Neural cell (in vitro differentiated cells): Measurements from ENCODE around the gene LRRC71.

Experiments
- EZH2 ChIP-seq: fragments of 200-600, 300-800 bp; shearing (Covaris generic), sonication (generic); IDR thresholded peaks from 2 replicates; pipeline ENCODE4 v1.6.1; 2014; ENCODE audit warnings: antibody characterized with exemption, low read length, borderline replicate concordance, mild to moderate bottlenecking; ENCODE audit not compliant: insufficient read depth, poor library complexity, severe bottlenecking
- POLR2AphosphoS5 ChIP-seq: IDR thresholded peaks from 2 replicates; pipeline ENCODE4 v1.6.1; 2012
- TF ChIP-seq, protein P1 (sequence below): fragments of 450-650 bp; IDR thresholded peaks from 2 replicates; pipeline ENCODE4 v1.5.1; 2014; ENCODE audit warnings: antibody characterized with exemption, mild to moderate bottlenecking, moderate library complexity; ENCODE audit not compliant: poor library complexity, severe bottlenecking

DNA sequence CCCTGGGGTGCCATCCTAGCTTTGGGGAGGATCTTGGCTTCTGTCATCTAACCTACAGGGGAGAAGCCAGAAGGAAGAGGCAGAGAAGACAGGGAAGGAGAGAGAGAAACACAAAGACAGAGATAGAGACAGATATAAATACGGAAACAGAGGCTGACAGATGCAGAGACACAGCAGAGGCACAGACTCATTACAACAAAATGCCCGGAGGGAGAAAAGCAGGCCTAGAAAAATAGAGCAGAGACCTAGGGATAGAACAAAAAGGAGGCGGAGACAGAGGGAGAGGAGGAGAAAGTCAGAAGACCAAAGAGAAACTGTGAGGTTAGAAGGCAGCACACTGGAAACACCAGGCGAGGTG lies 25.0 kb upstream of the LRRC71 start:
- TF ChIP-seq, protein P1, sequence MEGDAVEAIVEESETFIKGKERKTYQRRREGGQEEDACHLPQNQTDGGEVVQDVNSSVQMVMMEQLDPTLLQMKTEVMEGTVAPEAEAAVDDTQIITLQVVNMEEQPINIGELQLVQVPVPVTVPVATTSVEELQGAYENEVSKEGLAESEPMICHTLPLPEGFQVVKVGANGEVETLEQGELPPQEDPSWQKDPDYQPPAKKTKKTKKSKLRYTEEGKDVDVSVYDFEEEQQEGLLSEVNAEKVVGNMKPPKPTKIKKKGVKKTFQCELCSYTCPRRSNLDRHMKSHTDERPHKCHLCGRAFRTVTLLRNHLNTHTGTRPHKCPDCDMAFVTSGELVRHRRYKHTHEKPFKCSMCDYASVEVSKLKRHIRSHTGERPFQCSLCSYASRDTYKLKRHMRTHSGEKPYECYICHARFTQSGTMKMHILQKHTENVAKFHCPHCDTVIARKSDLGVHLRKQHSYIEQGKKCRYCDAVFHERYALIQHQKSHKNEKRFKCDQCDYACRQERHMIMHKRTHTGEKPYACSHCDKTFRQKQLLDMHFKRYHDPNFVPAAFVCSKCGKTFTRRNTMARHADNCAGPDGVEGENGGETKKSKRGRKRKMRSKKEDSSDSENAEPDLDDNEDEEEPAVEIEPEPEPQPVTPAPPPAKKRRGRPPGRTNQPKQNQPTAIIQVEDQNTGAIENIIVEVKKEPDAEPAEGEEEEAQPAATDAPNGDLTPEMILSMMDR = no peak
- TF ChIP-seq POLR2AphosphoS5 (no peak), EZH2 (no peak)
